Ovary (tissue), 3 donors: ENCODE data around the gene EDC3.

ENCODE experiments used
- EP300 ChIP-seq: sonication (generic); formaldehyde crosslinking; IDR thresholded peaks from one replicate; pipeline ENCODE4 v1.6.1; 2017; ENCODE audit warnings: antibody characterized with exemption
- TF ChIP-seq, protein P1 (sequence below), 3 donors: fragments of 450-650 bp in 2 of 3; fragments of 200-600 bp in 1 of 3; IDR thresholded peaks; one replicate each; pipeline versions ENCODE4 v1.5.1 to v1.8.0; 2016 to 2022; ENCODE audit warnings: antibody characterized with exemption in 3 of 3, mild to moderate bottlenecking in 1 of 3
- donor health status: DM: no; HTN: no; CAD: no.

DNA sequence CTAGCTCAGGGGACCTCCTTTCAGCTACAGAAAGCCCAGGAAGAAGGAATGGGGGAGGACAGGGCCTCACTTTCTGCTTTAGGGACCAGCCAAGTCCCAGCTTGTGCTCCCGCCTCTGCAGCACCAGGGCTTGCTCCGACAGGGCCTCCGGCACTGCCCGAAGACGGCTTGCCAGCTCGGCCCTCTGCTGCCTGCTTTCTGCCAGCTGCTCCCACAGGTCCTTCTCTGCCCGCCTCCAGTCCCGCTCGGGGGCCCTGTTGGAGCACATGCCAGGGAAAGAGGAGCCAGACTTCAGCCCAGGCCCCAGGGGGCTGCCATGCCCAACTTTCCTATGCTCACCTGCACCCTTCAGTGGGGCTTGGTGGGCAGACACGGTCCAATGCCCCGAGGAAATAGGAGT is 84.5 kb downstream of the EDC3 start:
- TF ChIP-seq, protein P1, sequence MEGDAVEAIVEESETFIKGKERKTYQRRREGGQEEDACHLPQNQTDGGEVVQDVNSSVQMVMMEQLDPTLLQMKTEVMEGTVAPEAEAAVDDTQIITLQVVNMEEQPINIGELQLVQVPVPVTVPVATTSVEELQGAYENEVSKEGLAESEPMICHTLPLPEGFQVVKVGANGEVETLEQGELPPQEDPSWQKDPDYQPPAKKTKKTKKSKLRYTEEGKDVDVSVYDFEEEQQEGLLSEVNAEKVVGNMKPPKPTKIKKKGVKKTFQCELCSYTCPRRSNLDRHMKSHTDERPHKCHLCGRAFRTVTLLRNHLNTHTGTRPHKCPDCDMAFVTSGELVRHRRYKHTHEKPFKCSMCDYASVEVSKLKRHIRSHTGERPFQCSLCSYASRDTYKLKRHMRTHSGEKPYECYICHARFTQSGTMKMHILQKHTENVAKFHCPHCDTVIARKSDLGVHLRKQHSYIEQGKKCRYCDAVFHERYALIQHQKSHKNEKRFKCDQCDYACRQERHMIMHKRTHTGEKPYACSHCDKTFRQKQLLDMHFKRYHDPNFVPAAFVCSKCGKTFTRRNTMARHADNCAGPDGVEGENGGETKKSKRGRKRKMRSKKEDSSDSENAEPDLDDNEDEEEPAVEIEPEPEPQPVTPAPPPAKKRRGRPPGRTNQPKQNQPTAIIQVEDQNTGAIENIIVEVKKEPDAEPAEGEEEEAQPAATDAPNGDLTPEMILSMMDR (IDR thresholded peaks at IDR 0.05): no peak
- TF ChIP-seq EP300: no peak
